HG02798 (cell line): ENCODE data around the gene NXNL2.

ENCODE experiments used
- ATAC-seq: cut with Tn5 transposase; IDR thresholded peaks from one replicate; pipeline ENCODE4 v1.9.1; 2021; ENCODE audit warnings: mild to moderate bottlenecking; ENCODE audit not compliant: unreplicated experiment, poor library complexity

The NXNL2 gene

DNA sequence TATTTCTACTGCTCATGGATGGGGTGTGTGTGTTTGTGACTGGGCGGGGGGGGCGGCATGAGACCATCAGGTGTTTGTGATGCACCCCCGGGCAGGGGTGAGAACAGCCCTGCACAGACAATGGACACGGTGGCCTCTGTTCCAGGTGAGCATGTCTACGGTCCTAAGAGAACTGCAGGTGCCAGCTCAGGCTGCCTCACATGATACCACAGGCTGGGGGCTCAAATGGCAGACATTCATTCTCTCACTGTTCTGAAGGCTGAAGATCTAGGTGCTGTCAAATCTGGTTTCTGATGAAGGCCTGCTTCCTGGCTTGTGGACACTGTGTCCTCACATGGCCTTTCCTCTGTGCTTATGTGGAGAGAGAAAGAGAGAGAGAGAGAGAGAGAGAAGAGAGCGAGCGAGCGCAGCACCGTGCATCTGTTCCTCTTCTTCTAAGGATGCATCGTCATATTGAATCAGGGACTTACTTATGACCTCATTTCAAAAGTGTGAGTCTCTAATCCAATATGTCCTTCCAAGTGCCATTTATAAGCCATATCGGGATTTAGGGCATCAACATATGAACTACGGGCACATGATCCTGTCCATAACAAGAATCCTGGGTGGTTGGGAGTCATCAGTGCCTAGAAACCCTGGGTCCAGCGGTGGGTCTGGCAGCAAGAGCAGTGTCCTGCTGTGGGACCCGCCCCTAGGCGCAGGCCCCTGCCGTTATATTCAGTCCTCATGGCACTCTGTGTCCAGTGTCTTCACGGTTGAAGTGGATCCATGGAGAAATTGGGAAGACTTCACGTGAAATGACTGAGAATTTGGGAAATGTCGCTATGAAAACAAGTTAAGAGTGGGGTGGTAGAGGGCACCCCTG lies 42.5 kb downstream of the NXNL2 start:
- ATAC-seq, result no peak

DNA sequence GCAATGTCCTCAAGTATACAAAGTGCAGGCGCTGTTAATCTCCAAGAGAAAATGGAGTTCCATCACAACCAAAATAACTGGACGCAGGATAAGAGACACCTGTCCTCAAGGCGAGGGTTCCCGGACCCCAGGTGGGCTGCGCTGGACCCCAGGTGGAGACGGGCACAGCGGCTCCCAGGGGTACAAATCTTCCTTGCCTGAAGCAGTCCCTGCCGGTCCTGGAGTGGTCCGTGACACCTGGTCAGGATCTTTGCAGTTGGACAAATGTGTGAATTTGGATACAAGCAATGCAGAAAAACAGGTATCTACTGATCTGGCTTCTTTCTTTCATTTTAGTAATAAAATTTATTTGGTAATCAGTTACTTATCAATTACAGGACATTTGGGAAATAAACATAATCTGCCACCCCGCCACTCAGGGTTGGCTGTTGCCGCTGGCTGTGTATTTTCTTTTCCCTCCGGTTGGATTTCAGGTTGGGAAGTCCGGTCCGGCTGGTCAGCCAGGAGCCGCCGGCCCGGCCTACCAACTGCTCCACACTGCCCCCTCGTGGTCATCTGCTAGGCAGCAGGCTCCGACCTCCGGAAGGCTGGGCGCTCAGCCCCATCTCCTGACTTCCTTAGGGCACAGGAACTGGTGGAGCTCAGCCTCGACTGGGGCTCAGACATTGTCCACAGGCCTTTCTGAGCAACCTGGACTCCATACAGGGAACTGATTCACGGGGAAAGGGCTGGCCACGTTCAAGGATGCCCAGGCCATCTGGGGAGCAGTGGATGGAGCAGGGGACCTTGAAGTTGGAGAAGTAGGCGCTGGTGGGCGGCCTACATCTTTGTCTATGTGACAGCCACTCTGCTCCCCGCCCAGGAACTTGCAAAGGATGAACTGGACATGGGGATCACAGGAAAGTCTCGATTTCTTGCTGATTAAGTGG lies 43.4 kb downstream of the NXNL2 start:
- peak; percentile 81 for ATAC-seq

DNA sequence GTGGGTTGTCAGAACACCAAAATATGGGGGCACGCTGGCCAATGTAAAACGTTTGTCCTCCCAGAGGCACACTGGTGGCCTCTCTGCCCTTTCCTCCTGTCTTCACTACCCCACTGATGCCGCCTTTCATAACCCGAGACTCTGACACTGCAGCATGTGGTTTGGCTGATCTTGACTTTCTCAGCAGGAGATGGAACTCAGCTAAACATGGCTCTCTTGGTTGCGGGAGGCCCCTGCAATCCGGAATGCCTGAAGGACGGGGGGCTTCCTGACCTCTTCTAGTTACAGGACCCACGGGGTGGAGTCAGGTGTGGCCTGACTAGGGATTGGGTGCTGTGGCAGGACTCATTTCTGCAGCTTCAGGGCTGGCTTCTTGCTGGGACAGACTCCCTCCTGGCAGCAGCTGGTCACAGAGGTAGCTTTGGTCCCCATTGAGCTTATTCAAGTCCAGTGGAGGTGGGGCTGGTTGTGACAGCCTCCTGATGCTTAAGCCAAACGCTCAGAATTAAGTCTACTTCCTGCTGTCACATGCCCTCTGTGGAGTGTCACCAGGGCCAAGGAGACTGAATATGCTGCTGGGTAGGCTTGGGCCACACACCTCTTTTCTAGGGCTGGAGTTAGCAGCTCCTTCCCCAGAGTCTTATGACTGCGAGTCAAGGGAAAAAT lies 44.2 kb downstream of the NXNL2 start:
- ATAC-seq, result no peak

DNA sequence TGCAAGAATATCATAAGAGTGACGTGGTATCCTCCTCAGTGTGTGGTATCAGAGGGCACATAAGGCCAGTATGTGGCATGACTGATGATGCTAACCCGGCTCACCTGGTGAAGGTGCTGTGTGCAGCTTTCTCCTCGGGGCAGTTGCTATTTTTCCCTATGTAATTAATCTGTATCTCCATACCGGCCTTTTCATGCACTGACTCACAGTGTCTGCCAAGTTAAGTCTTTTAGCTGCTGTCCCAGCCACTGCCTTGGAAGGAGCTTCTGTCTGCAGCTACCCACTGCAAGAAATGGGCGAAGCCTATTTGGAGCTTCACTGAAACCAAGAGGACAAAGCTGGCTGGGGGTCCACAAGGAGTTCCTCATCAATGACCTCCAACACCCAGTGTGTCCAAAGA lies 46.0 kb downstream of the NXNL2 start:
- no peak for ATAC-seq

DNA sequence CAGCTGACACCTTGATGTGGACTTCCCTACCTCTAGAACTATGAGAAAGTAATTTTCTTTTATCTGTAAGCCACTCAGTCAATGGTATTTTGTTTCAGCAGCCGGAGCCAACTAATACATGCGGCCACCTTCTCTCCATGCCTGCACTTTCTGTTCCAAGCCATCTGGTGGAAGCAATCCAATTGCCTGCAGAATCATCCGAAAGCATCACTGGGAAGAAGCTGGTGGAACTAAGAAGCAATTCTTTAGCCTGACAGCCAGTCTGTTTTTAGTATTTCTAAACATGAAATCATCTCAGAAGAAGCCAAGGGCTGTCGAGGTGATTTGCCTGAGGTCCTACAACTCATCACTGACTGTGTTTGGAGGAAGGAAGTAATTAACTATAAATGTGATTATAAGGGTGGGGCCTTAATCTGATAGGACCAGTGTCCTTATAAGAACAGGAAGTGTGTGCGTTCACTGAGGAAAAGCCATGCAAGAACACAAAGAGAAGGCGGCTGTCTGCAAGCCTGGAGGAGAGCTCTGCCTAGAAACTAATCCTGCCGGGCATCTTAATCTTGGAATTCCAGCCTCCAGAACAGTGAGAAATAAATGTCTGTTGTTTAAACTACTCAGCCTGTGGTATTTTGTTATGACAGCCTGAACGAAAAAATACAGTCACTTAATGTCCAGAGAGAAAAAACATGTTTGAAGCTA lies 49.1 kb downstream of the NXNL2 start:
- ATAC-seq, result no peak

DNA sequence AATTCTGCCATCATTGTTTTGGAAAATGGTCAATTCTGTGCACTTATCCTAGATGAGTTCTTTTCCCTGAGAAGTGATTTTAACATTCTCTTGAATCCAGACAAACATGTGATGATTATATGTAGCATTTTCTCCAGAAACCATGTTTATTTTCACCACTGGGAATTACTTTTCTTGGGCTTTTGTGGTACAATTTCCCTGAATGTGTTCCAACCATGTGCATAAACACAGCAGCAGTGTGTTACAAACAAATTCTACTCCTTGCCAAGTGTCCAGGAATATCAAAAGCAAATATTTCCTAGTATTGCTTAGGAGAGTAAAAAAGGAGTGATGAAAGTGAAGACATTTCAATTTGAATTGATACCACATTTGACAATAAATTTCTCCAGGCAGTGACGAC lies 50.4 kb downstream of the NXNL2 start:
- no peak for ATAC-seq

DNA sequence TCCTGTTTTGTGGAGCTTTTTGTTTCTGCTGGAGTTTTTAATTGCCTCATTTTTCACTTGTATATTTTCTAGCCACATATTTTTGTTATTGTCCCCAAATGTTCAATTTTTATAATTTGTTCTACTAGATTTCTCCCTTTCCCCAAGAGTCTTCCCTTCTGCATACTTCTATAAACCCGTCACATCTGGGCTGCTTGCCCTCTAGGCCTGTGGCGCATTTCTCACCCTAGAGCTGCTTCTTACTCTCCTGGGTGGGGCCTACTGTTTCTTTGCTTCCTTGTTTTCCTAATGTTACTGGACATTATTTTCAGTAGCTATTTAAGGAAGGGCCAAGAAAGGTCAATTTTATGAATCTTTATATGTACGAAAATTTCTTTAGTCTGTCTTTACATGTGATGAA lies 51.5 kb downstream of the NXNL2 start:
- ATAC-seq, result no peak

- ATAC-seq, result no peak
These were observed 52.2 kb downstream of the NXNL2 start for GRCh38 chr9:88587182-88587581.

DNA sequence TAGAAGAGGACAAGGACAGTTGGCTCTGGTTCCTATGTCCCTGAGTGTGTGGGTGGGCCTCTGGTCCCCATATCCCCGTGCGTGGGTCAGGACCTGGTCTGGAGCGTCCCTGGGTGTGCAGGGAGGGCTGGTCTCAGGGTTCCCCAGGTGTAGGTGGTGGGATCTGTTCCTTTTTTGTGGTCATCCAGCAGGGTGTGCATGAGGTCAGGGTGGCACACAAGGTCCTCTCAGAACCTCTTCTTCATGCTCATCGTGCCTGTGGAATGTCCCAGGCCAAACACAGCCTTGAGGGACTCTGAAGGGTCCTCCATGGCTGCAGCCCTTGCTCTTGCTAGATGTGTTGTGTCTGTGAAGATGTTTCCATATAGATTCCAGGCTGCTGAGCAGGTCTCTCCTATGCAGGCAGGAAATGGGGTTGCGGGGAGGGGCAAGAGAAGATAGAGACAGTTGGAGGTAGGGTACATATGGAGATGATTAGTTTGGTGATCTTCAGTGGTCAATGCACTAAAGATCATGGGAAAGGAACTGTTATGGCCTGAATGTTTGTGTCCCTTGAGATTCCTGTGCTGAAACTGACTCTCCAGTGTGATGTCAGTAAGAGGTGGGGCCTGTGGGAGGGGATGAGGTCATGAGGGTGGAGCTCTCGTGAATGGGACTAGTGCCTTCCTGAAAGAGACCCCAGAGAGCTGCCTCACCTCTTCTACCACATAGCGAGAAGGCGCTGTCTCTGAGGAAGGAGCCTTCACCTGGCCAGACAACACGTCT lies 53.1 kb downstream of the NXNL2 start:
- ATAC-seq, result no peak

DNA sequence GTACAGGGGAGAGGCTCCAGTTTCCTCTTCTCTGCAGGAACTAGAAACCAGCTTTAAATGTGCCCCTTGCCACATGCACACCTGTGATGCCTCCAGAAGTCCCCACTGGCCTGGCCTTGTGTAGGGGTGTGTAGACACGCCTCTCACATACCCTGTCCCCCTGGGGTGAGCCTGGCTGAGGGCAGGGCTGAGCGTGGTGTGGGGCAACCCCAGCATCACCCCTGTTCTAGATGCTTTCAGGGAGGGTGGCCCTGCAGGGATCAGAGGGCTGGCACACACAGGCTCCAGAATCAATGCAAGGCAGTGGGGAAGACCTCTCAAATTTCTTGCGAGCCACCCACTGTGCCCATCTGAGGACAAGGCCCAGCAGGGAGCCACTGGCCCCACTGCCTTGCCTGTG lies 54.7 kb downstream of the NXNL2 start:
- no peak for ATAC-seq

- no peak for ATAC-seq
These were observed 55.7 kb downstream of the NXNL2 start for GRCh38 chr9:88590558-88591146.

DNA sequence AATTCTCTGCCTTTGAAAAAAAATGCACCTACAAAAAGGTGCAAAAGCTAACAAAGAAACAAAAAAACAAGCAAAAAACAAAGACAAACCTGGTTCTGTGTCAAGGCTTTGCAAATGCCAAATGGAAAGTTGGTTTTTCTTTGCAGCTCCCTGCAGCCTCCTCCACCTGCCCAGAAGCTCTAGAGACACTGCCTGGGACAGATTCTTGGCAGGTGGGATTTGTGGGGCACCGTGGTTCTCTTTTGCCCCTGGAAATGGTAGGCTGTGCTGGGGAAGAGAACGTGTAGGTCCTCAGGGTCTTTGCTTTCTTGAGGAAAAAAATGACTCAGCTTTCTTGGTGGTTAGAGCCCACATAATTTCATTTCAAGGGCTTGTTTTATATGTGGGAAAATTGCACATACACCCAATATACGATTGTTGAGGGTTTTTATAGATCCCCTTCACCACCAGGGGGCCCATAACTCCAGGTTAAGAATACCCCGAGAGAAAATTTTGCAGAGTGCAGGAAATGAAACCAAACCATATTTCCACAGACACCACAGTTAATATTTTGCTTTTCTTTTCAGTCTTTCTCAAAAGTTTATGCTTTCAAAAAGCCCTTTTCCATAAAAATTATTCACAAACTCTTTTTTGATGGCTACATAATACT lies 58.7 kb downstream of the NXNL2 start:
- peak; percentile 84 for ATAC-seq
